NCI-H2029 (cell line): ENCODE measurements around the gene TAF8.

ENCODE experiments used
- DNase-seq: peaks from one replicate; lab custom pipeline; 2025; lab: John Stamatoyannopoulos, UW

TAF8 gene

GRCh38 chr6:42059743-42060142 lies 9.4 kb downstream of the TAF8 start:
- no peak for DNase-seq

DNA sequence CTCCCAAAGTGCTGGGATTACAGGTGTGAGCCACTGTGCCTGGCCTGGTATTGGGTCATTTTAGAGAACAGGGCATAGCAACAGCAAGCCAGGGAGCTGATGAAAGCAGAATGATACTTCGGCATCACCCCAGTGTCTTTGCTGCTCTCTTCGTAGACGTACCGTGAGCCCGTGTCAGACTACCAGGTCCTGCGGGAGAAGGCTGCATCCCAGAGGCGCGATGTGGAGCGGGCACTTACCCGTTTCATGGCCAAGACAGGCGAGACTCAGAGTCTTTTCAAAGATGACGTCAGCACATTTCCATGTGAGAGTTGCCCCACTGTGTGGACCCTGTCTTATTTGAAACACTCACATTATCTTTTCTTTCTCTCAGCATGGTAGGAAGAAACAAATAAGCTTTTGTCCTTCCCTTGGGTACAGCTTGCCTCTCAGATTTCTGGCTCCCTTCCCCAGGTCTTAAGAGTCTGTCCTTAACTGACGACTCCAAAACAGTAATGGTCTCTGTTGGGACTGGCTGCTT lies 15.9 kb downstream of the TAF8 start:
- no peak for DNase-seq

GRCh38 chr6:42068173-42068572 lies 17.8 kb downstream of the TAF8 start:
- no peak for DNase-seq

DNA sequence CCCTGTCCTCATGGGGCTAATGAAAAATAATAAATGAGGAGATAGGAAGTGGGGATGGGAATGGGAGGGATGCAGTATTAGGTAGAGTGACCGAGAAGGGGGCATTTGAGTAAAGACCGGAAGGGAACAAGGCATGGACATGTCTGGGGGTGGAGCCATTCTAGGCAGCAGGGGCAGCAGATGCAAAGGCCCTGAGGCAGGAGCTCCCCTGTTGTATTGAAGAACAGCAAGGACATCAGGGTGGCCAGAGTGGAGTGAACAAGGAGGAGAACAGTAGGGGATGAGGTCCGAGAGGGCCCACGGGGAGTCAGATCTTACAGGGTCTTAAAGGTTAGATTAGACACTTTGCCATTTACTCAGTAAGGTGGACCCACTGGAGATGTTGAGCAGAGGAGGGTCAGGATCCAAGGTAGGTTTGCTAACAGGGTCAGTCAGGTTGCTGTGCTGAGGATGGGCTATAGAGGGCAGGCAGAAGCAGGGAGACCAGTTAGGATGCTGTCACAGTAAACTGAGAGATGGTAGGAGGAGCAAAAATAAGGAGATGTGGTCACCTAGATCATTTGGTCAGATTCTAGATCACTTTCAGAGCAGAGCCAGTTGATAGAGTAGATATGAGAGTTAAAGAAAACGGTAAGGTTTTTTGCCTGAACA lies 18.7 kb downstream of the TAF8 start:
- no peak for DNase-seq

GRCh38 chr6:42071881-42072583 lies 21.7 kb downstream of the TAF8 start:
- DNase-seq = no peak

- no peak for DNase-seq
Measured at GRCh38 chr6:42073287-42073686, 23.0 kb downstream of the TAF8 start.

DNA sequence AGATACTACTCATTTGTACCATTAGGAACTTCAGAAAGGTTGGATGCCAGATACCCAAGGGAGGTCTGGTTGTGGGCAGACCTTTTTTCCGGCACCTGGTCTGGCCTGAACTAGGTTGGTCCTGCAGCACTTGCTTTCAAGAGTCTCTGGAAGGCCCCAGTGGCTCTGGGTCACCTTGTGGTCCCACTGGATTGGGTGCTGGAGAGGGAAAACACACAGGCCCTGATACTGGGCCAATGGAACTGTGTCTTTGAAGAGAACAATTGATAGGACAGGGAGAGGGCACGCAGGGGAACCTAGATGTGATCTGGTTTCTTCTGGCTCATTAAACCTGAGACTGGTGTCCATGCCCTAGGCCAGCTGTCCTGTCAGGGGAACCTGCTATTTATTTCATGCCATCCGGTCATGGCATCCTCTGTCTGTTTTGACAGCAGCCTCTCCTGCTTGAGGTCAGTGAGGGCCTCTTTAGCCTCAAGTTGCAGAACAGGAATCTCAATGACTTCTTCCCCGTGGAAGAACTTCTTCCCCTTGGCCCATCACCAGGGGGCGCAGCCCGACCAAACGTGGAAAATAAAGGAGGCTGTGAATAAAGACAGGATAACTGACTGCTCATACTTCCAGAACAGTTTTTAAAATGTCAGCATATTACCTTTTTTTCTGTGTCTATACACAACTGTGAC lies 25.0 kb downstream of the TAF8 start:
- peak; percentile 82 for DNase-seq

GRCh38 chr6:42078386-42078785 lies 28.1 kb downstream of the TAF8 start:
- no peak for DNase-seq

DNA sequence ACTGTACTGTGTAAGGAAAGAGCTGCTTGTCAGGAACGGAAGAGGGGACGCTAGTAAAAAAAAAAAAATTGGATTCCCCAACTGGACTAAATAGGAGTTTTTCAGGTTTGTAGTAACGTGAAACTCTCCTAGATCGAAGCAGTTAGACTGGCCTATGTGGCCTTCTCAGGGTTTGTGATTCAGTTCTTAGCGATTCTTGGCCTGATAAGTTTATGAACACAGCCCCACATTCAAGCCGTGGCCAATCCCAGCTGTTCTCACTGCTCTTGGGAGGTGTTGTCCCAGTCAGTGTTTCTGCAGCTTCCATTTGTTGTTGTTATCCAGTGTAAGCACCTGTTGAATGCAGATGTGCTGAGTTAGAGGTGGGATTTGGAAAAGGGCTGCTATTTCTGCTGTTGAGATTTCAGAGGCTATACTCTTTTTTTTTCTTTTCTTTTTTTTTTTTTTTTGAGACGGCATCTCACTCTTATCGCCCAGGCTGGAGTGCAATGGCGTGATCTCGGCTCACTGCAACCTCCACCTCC lies 29.7 kb downstream of the TAF8 start:
- DNase-seq = no peak

- DNase-seq = no peak
Measured at GRCh38 chr6:42083530-42083929, 33.2 kb downstream of the TAF8 start.

GRCh38 chr6:42084889-42085288 lies 34.6 kb downstream of the TAF8 start:
- no peak for DNase-seq

- no peak for DNase-seq
Measured at GRCh38 chr6:42086046-42087035, 36.0 kb downstream of the TAF8 start.

- no peak for DNase-seq
Measured at GRCh38 chr6:42088101-42088591, 37.8 kb downstream of the TAF8 start.

GRCh38 chr6:42090819-42091717 lies 40.7 kb downstream of the TAF8 start:
- no peak for DNase-seq

GRCh38 chr6:42091718-42092023 lies 41.3 kb downstream of the TAF8 start:
- no peak for DNase-seq

- DNase-seq = no peak
Measured at GRCh38 chr6:42093582-42094329, 43.4 kb downstream of the TAF8 start.

- DNase-seq = no peak
Measured at GRCh38 chr6:42095094-42095493, 44.8 kb downstream of the TAF8 start.

DNA sequence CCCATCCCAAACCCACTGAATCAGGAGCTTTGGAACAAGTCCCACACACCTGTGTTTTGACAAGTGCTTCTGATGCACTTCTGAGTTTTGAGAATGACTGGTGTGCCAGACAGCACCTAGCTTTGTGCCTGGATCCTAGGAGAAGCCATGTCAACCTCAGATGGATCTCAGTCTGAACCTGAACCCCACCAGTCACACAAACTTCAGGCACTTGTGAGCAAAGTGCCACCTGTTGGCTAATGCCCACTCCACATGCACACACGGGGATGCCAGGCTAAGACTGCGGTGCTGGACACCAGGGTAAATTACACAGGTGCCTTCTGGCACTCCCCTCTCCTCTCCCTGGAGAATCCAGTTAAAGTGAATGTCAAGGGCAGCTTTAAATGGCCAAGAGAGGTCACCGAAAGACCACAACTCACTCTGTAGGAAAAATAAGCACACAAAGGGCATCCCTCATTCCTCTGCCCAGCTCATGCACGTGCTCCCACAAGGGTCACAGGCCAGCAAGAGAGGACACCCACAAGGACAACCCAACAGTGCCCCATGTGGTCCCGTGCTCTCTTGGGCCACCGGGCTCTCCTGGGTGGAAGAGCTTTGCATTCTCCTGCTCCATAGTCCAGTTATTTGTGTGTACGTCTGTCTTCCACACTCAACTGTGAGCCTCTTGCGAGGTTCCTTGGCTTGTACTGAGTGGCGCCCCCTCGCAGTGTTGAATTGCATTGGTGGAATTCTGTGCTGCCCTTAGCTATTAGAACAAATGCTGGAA lies 45.6 kb downstream of the TAF8 start:
- no peak for DNase-seq
